ENCODE results near the gene SLC38A4.
"Not testable (repeated sequence)": the region's sequence is repeated elsewhere in the genome, so short reads cannot be mapped to it uniquely, and the experiment has no call there.

Gene SLC38A4

DNA sequence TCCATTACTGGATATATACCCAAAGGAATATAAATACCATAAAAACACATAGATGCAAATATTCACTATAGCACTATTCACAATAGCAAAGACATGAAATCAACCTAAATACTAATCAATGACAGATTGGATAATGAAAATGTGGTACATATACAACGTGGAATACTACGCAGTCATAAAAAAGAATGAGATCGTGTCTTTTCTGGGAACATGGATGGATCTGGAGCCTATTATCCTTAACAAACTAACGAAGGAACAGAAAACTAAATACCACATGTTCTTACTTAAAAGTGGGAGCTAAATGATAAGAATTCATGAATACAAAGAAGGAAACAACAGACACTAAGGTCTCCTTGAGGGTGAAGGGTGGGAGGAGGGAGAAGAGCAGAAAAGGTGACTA, 76.5 kb downstream of the SLC38A4 start:
- Histone ChIP-seq H3K27me3 (ENCODE audit: control insufficient read depth, insufficient read depth, low read length) (no peaks in the 10 kb centered on the region), H3K4me3 (ENCODE audit: low read depth, low read length) (no peak overlapping the region), H3K27ac (ENCODE audit: low read depth, low read length) (no peak overlapping the region), H3K9me3 (ENCODE audit: control insufficient read depth, insufficient read depth, low read depth, low read length) (peaks cover 5% of the 10 kb centered on the region), H3K36me3 (ENCODE audit: control insufficient read depth, insufficient read depth, low read length) (no peaks in the 10 kb centered on the region), H3K9ac (ENCODE audit: low read length) (no peak overlapping the region), H3K4me1 (ENCODE audit: control insufficient read depth, insufficient read depth, low read length) (no peaks in the 10 kb centered on the region)

DNA sequence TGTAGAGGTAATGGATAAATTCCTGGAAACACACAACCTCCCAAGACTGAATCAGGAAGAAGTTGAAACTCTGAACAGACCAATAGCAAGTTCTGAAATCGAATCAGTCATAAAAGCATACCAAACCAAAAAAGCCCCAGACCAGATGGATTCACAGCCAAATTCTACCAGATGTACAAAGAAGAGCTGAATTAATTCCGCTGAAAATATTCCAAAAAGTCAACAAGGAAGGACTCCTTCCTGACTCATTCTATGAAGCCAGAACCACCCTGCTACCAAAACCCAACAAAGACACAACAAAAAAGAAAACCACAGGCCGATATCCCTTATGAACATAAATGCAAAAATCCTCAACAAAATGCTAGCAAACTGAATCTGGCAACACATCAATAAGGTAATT, 81.5 kb downstream of the SLC38A4 start:
- Histone ChIP-seq H3K4me1 (ENCODE audit: control insufficient read depth, insufficient read depth, low read length) (no peaks in the 10 kb centered on the region), H3K27me3 (ENCODE audit: control insufficient read depth, insufficient read depth, low read length) (no peaks in the 10 kb centered on the region), H3K9ac (ENCODE audit: low read length) (no peak overlapping the region), H3K9me3 (ENCODE audit: control insufficient read depth, insufficient read depth, low read depth, low read length) (peaks cover 2% of the 10 kb centered on the region; the same call in 1 of the 2 replicates), H3K36me3 (ENCODE audit: control insufficient read depth, insufficient read depth, low read length) (no peaks in the 10 kb centered on the region), H3K4me3 (ENCODE audit: low read depth, low read length) (no peak overlapping the region), H3K27ac (ENCODE audit: low read depth, low read length) (no peak overlapping the region)

DNA sequence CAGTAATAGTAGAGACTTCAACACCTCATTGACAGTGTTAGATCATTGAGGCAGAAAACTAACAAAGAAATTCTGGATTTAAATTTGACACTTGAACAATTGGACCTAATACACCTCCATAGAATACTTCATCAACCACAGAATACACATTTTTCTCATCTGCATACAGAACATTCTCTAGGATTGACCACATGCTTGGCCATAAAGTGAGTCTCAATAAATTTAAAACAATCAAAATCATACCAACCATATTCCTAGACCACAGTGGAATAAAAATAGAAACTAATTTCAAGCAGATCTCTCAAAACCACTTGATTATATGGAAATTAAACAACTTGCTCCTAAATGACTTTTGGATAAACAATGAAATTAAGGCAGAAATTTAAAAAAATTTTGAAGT, 82.3 kb downstream of the SLC38A4 start:
- Histone ChIP-seq H3K4me3 (ENCODE audit: low read depth, low read length) (no peak overlapping the region), H3K9ac (ENCODE audit: low read length) (no peak overlapping the region), H3K9me3 (ENCODE audit: control insufficient read depth, insufficient read depth, low read depth, low read length) (no peaks in the 10 kb centered on the region), H3K4me1 (ENCODE audit: control insufficient read depth, insufficient read depth, low read length) (no peaks in the 10 kb centered on the region), H3K36me3 (ENCODE audit: control insufficient read depth, insufficient read depth, low read length) (no peaks in the 10 kb centered on the region), H3K27me3 (ENCODE audit: control insufficient read depth, insufficient read depth, low read length) (no peaks in the 10 kb centered on the region), H3K27ac (ENCODE audit: low read depth, low read length) (no peak overlapping the region)

DNA sequence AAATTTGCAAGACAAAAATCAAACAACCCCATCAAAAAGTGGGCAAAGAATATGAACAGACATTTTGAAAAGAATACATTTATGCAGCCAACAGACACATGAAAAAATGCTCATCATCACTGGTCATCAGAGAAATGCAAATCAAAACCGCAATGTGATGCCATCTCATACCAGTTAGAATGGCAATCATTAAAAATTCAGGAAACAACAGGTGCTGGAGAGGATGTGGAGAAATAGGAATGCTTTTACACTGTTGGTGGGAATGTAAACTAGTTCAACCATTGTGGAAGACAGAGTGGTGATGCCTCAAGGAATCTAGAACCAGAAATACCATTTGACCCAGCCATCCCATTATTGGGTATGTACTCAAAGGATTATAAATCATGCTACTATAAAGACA, 83.5 kb downstream of the SLC38A4 start:
- not testable (repeated sequence) for H3K4me1 ChIP-seq (ENCODE audit: control insufficient read depth, insufficient read depth, low read length); H3K9me3 ChIP-seq (ENCODE audit: control insufficient read depth, insufficient read depth, low read depth, low read length); H3K9ac ChIP-seq (ENCODE audit: low read length); H3K4me3 ChIP-seq (ENCODE audit: low read depth, low read length); H3K27ac ChIP-seq (ENCODE audit: low read depth, low read length); H3K27me3 ChIP-seq (ENCODE audit: control insufficient read depth, insufficient read depth, low read length); H3K36me3 ChIP-seq (ENCODE audit: control insufficient read depth, insufficient read depth, low read length)

DNA sequence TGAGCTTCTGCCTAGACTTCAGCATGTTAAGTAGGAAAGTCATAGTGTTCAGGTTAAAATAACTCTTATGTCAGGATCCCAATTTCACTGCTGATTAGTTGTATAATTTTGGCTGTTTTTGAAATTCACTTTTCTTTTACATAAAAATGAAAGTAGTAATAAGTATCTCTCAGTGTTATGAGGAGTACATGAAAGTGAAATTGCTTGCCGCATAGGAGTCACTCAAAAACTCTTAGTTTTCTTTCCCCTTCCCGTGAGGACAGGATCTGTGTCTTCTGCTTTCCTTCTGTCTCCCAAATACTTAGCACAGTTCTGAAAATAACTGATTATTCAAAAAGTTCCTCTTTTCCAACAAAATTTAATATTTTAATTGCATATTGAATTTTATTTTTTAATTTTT, 100.5 kb downstream of the SLC38A4 start:
- no peak overlapping the region for H3K4me3 ChIP-seq (ENCODE audit: low read depth, low read length)
- peaks cover 4% of the 10 kb centered on the region; the same call in 1 of the 2 replicates for H3K9me3 ChIP-seq (ENCODE audit: control insufficient read depth, insufficient read depth, low read depth, low read length)
- H3K36me3 ChIP-seq (ENCODE audit: control insufficient read depth, insufficient read depth, low read length), result no peaks in the 10 kb centered on the region
- H3K27ac ChIP-seq (ENCODE audit: low read depth, low read length), result no peak overlapping the region
- H3K4me1 ChIP-seq (ENCODE audit: control insufficient read depth, insufficient read depth, low read length), result no peaks in the 10 kb centered on the region
- no peaks in the 10 kb centered on the region for H3K27me3 ChIP-seq (ENCODE audit: control insufficient read depth, insufficient read depth, low read length)
- H3K9ac ChIP-seq (ENCODE audit: low read length), result no peak overlapping the region

DNA sequence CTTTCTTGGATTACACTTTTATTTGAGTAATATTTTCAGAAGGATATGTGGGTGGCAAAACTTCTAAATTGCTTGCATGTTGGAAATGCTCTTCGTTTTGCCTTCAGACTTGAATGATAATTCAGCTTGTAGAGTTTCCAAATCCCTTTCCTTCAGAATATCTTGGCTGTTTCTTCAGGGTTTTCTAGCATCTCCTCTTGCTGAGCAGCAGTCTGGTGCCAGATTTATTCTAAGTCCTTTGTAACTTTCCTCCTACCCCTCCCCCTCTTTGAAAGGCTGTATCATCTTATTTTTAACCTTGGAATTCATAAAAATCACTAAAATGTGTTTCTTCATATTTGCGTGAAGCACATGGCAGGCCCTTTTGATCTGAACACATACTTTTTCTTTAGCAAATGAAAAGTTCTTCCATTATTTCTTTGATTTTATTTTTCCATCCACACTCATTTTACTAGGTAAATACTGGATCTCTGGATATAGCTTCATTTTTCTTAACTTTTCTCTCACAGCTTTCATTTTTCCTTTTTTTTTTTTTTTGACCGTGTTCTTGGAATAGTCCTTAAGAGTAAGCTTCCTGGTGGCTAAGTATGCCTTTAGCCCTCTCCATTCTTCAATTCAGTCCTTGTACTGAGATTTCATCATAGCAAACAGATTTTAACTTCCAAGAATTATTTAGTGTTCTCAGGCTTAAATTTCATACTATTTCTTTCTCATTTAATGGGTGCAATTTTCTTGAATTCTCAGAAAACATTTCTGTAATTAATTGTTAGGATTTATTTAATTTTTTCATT, 102.0 kb downstream of the SLC38A4 start:
- H3K27ac ChIP-seq (ENCODE audit: low read depth, low read length), result no peak overlapping the region
- H3K4me3 ChIP-seq (ENCODE audit: low read depth, low read length), result no peak overlapping the region
- H3K9me3 ChIP-seq (ENCODE audit: control insufficient read depth, insufficient read depth, low read depth, low read length), result peaks cover 4% of the 10 kb centered on the region; the same call in 1 of the 2 replicates
- no peak overlapping the region for H3K9ac ChIP-seq (ENCODE audit: low read length)
- no peaks in the 10 kb centered on the region for H3K4me1 ChIP-seq (ENCODE audit: control insufficient read depth, insufficient read depth, low read length)
- no peaks in the 10 kb centered on the region for H3K36me3 ChIP-seq (ENCODE audit: control insufficient read depth, insufficient read depth, low read length)
- no peaks in the 10 kb centered on the region for H3K27me3 ChIP-seq (ENCODE audit: control insufficient read depth, insufficient read depth, low read length)

DNA sequence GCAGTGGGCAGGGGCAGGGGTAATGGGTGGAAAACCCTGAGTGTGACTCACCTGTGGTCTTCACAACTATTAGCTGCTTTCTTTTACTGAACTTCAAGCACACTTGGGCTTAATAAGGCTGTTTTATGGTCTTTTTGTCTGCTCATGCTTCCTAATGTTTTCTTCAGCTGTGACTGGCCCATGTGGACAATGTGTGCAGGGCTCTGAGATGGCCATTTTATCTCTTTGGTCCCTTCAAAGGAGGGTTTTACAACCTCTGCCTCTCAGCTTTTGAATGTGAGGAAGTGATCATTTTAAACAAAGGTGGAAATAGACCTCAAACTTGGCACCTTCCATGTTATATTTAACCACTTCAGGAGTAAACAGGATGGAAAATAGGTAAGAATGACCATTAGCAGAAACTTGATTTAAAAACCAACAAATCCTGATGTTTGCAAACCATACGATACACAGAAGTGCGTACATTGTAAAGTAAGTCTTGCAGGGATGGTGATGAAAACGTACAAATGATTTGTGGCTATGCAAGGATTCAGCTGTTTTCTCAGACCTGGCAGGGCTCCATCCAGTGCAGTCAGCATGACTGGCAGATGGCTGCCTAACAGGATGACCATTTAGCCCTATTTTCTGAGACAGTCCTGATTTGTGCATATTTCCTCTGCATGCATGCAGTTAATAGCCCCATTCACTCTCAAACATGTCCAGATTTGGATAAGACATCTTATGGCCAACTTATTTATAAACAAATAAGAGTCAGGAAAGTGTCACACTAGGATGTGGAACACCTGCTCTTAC, 103.2 kb downstream of the SLC38A4 start:
- Histone ChIP-seq H3K9ac (ENCODE audit: low read length) (no peak overlapping the region), H3K27ac (ENCODE audit: low read depth, low read length) (no peak overlapping the region), H3K36me3 (ENCODE audit: control insufficient read depth, insufficient read depth, low read length) (no peaks in the 10 kb centered on the region), H3K27me3 (ENCODE audit: control insufficient read depth, insufficient read depth, low read length) (no peaks in the 10 kb centered on the region), H3K9me3 (ENCODE audit: control insufficient read depth, insufficient read depth, low read depth, low read length) (no peaks in the 10 kb centered on the region), H3K4me3 (ENCODE audit: low read depth, low read length) (no peak overlapping the region), H3K4me1 (ENCODE audit: control insufficient read depth, insufficient read depth, low read length) (no peaks in the 10 kb centered on the region)

DNA sequence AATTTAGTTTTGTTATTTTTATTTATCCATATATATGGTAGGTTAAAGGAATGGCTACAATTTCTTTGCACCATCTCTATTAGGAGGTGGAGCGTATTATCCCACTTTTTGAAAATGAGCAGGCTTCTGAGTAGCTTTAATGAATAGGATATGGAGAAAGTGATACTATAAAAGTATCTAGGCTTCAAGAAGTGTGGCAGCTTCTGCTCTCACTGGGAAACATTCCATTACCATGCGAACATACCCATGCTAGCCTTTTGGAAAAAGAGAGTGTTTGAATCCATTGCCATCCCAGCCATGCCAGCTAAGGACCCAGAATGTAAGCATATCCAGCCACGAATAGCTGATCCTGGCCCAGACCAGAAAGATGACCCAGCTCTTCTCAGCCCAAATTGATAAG, 107.3 kb downstream of the SLC38A4 start:
- Histone ChIP-seq H3K4me1 (ENCODE audit: control insufficient read depth, insufficient read depth, low read length) (no peaks in the 10 kb centered on the region), H3K27me3 (ENCODE audit: control insufficient read depth, insufficient read depth, low read length) (no peaks in the 10 kb centered on the region), H3K36me3 (ENCODE audit: control insufficient read depth, insufficient read depth, low read length) (no peaks in the 10 kb centered on the region), H3K27ac (ENCODE audit: low read depth, low read length) (no peak overlapping the region), H3K9me3 (ENCODE audit: control insufficient read depth, insufficient read depth, low read depth, low read length) (no peaks in the 10 kb centered on the region), H3K4me3 (ENCODE audit: low read depth, low read length) (no peak overlapping the region), H3K9ac (ENCODE audit: low read length) (no peak overlapping the region)

DNA sequence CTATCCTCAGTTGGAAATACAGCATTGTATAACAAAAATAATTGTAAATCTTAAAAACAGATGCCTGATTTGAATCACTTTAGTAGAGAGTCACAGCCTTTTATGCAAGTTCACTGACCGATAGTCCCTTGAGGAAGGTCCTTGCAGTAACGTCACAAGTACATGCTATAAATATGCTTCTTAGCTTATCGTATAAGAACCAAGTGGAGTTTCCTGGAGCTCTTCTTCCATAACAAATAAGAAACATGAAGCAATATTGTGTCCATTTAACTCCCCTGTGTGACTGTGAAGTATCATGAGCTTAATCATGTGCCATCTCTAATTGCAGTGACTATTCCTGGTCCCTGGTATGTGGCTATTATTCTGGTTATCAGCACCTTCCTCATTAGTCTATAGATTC, 107.9 kb downstream of the SLC38A4 start:
- H3K27me3 ChIP-seq (ENCODE audit: control insufficient read depth, insufficient read depth, low read length), result no peaks in the 10 kb centered on the region
- no peak overlapping the region for H3K4me3 ChIP-seq (ENCODE audit: low read depth, low read length)
- no peak overlapping the region for H3K9ac ChIP-seq (ENCODE audit: low read length)
- no peaks in the 10 kb centered on the region for H3K4me1 ChIP-seq (ENCODE audit: control insufficient read depth, insufficient read depth, low read length)
- H3K9me3 ChIP-seq (ENCODE audit: control insufficient read depth, insufficient read depth, low read depth, low read length), result no peaks in the 10 kb centered on the region
- no peaks in the 10 kb centered on the region for H3K36me3 ChIP-seq (ENCODE audit: control insufficient read depth, insufficient read depth, low read length)
- no peak overlapping the region for H3K27ac ChIP-seq (ENCODE audit: low read depth, low read length)

DNA sequence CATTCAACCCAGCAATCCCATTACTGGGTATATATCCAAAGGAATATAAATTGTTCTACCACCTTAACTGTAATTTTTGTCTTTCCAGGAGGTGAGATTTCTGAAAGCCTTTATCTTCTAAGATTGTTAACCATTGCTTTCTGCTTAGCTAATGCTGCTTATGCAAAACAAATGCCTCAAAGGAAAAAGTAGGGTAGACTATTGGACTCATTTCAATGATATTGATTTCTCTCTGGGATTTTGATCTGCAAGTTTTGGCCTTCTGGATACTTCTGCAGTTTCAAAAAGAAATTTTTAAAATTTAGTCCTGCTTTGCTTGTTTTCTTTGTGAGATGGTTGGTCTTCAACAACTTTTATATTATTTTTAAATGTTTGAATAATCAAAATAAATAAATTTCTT, 108.6 kb downstream of the SLC38A4 start:
- Histone ChIP-seq H3K9me3 (ENCODE audit: control insufficient read depth, insufficient read depth, low read depth, low read length) (no peaks in the 10 kb centered on the region), H3K36me3 (ENCODE audit: control insufficient read depth, insufficient read depth, low read length) (no peaks in the 10 kb centered on the region), H3K4me3 (ENCODE audit: low read depth, low read length) (no peak overlapping the region), H3K27ac (ENCODE audit: low read depth, low read length) (no peak overlapping the region), H3K9ac (ENCODE audit: low read length) (no peak overlapping the region), H3K27me3 (ENCODE audit: control insufficient read depth, insufficient read depth, low read length) (no peaks in the 10 kb centered on the region), H3K4me1 (ENCODE audit: control insufficient read depth, insufficient read depth, low read length) (no peaks in the 10 kb centered on the region)
